Upper lobe of left lung (tissue), 4 donors: ENCODE results near the gene VSX2.

Source experiments
- POLR2A ChIP-seq, 4 donors: fragments of 450-650 bp; IDR thresholded peaks; one replicate each; pipeline ENCODE4 v1.5.1; 2016 to 2017; ENCODE audit warnings: antibody characterized with exemption in 4 of 4, mild to moderate bottlenecking in 2 of 4
- TF ChIP-seq, protein P1 (sequence below), 6 experiments: fragments of 450-650 bp in 4 of 6; fragments of 200-600 bp in 2 of 6; sonication (generic) in 2 of 6; IDR thresholded peaks; one replicate each; pipeline ENCODE4 v1.5.1; 2016 to 2019; ENCODE audit warnings: antibody characterized with exemption in 6 of 6

DNA sequence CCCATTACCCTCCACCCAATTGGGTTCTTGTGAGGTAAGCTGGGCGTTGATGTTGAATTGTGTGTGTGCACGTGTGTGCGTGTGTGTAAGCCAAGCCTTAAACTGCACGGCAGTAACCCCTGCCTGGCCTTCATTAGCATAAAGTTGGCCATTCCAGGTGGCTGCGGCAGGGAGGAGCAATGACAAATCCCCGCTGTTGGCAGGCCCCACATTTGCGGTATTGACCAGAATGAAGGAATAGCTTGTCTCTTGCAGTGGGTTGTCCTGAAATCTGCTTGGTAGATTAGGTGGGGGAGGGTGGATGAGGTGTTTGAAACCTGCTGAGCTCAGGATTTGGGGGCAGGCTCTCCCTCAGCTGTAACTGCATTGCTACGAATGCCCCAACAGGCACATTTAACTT lies 7.3 kb downstream of the VSX2 start:
- TF ChIP-seq POLR2A (IDR thresholded peaks at IDR 0.05), result no peak
- TF ChIP-seq, protein P1, sequence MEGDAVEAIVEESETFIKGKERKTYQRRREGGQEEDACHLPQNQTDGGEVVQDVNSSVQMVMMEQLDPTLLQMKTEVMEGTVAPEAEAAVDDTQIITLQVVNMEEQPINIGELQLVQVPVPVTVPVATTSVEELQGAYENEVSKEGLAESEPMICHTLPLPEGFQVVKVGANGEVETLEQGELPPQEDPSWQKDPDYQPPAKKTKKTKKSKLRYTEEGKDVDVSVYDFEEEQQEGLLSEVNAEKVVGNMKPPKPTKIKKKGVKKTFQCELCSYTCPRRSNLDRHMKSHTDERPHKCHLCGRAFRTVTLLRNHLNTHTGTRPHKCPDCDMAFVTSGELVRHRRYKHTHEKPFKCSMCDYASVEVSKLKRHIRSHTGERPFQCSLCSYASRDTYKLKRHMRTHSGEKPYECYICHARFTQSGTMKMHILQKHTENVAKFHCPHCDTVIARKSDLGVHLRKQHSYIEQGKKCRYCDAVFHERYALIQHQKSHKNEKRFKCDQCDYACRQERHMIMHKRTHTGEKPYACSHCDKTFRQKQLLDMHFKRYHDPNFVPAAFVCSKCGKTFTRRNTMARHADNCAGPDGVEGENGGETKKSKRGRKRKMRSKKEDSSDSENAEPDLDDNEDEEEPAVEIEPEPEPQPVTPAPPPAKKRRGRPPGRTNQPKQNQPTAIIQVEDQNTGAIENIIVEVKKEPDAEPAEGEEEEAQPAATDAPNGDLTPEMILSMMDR (IDR thresholded peaks at IDR 0.05), result no peak
